Large intestine (tissue), 3 donors: ENCODE results near the gene LCLAT1. TPM values are rescaled to one million over a fixed set of nuclear protein-coding genes. Genes with fewer than 3 reads are reported as not detected.
"Not testable (repeated sequence)": the region's sequence is repeated elsewhere in the genome, so short reads cannot be mapped to it uniquely, and the experiment has no call there.

ENCODE experiments used
- DNase-seq, 2 donors: peaks; one replicate each; pipeline versions ENCODE4 v3.0.0 to v3.0.0-alpha.2; 2013
- H3K27ac ChIP-seq: one replicate; pipeline ENCODE4 v1.5.1; 2013; ENCODE audit warnings: low read length
- H3K27me3 ChIP-seq: 2 replicates; pipeline ENCODE4 v1.6.1; 2013; ENCODE audit warnings: low read length; ENCODE audit not compliant: control insufficient read depth, insufficient read depth
- H3K36me3 ChIP-seq: 2 replicates; pipeline ENCODE4 v1.6.1; 2013; ENCODE audit warnings: low read length; ENCODE audit not compliant: control insufficient read depth, insufficient read depth
- H3K4me1 ChIP-seq: one replicate; pipeline ENCODE4 v1.6.1; 2013; ENCODE audit warnings: low read length; ENCODE audit not compliant: control insufficient read depth, insufficient read depth
- H3K4me3 ChIP-seq: one replicate; pipeline ENCODE4 v1.5.1; 2013; ENCODE audit warnings: low read length
- H3K9me3 ChIP-seq: one replicate; pipeline ENCODE4 v1.6.1; 2013; ENCODE audit warnings: mild to moderate bottlenecking, low read depth, low read length, moderate library complexity; ENCODE audit not compliant: control insufficient read depth
- WGBS: methylation state at CpG from one replicate; pipeline ENCODE4 v1.1.5; 2013; ENCODE audit warnings: low lambda C conversion rate; ENCODE audit not compliant: insufficient coverage; 5-methylcytosine and 5-hydroxymethylcytosine counted together
- polyA plus RNA-seq: library from polyadenylated mRNA; unstranded; fragments of 120-200 nt; gene quantifications from one replicate; pipeline ENCODE4 v1.2.1, GENCODE V29; 2013

Gene LCLAT1
- polyA plus RNA-seq, 1 donor, result 16.7 TPM

DNA sequence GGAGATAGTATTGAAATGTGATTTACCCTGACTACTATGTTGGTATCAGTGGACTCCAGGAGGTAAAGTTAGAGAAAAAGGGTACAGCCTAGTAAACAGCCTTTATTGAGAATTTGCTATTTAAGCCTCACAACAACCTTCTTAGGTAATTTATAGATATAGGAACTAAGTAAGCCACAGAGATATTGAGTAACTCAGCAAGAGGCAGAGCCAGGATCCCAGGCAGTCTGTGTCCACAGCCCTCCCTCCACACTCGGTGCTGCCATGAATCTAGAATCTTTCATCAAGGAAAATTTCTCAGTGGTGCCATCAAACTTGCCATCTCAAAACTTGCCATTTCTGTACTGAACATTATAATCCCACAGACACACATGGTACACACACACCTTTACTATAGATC lies 189.3 kb downstream of the LCLAT1 start:
- no peak overlapping the region for H3K4me3 ChIP-seq
- no peaks in the 10 kb centered on the region for H3K27me3 ChIP-seq
- no peaks in the 10 kb centered on the region for H3K4me1 ChIP-seq
- WGBS, result no CpG with 5 or more reads among the region's 1 CpG
- H3K36me3 ChIP-seq, result peaks cover 10% of the 10 kb centered on the region
- no peak for DNase-seq
- H3K27ac ChIP-seq, result no peak overlapping the region
- H3K9me3 ChIP-seq, result no peaks in the 10 kb centered on the region

DNA sequence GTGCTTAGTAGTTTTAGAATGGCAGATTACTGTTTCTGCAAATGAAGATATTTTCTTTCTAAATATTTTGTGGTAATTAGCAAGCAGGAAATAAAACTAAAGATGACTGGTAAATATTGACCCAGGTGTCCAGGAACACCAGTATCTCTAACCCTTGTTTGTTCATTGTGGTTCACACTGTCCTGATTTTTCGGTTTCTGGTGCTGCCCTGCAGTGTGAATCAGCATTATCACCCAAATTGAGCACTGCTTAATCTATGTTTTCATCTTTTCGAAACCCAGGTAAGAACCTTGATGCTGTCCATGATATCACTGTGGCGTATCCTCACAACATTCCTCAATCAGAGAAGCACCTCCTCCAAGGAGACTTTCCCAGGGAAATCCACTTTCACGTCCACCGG lies 192.8 kb downstream of the LCLAT1 start:
- WGBS, result no CpG with 5 or more reads among the region's 5 CpGs

DNA sequence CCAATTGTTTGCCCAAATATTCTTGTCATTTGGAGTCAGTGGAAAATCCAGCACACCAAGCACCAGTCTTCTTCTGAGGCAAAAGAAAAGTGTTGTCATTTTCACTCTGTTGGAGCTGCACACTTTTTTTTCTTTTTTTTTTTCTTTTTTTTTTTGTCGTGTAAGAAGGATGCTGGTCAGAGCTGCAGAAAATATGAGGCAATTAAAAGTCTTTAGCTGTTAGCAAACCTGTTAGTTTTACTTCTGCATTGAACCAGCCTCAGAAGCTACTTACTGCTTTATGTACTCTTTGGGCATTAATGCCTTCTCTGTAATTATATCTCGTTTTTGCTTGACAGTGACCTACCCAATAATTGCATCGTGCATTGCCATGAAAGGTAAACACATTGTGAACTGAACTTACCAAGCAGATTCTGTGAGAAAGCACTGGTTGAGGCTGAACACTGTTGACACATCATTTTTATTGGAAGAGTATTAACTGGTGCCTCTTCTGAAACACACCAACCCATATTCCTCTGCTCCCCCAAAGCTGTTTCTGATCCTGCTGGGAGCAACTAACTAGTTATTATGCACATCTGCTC lies 194.8 kb downstream of the LCLAT1 start:
- DNase-seq, result no peak
- no peaks in the 10 kb centered on the region for H3K9me3 ChIP-seq
- peaks cover 10% of the 10 kb centered on the region for H3K36me3 ChIP-seq
- no peak overlapping the region for H3K4me3 ChIP-seq
- H3K4me1 ChIP-seq, result no peaks in the 10 kb centered on the region
- H3K27ac ChIP-seq, result no peak overlapping the region
- WGBS, result no CpG with 5 or more reads among the region's 3 CpGs
- no peaks in the 10 kb centered on the region for H3K27me3 ChIP-seq

More for the DNA sequence above, 192.8 kb downstream of the LCLAT1 start:
- H3K27ac ChIP-seq, result no peak overlapping the region
- no peak overlapping the region for H3K4me3 ChIP-seq
- H3K4me1 ChIP-seq, result no peaks in the 10 kb centered on the region
- no peak for DNase-seq
- H3K27me3 ChIP-seq, result no peaks in the 10 kb centered on the region
- H3K36me3 ChIP-seq, result peaks cover 10% of the 10 kb centered on the region
- H3K9me3 ChIP-seq, result no peaks in the 10 kb centered on the region

DNA sequence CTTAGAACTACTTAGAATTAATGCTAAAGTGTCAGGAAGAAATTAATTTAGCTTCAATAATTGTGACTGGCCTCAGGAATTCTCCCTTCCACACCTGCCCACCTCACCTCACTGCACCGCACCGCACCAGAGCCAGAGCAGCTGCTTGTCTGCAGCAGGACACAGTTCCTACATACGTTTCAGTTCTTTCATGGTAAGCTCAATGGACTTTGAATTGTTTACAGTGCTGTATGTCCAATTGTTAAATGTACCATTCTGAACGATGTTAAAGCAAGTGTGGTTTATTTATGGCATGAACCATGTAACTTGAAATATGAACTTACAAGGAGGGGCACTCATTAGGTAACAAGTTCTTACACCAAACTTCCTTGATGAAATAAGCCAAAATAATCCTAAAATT lies 196.0 kb downstream of the LCLAT1 start:
- H3K9me3 ChIP-seq, H3K27ac ChIP-seq, H3K4me1 ChIP-seq, H3K4me3 ChIP-seq, H3K27me3 ChIP-seq, DNase-seq: not testable (repeated sequence)
- peaks cover 10% of the 10 kb centered on the region for H3K36me3 ChIP-seq
- no CpG with 5 or more reads among the region's 4 CpGs for WGBS

DNA sequence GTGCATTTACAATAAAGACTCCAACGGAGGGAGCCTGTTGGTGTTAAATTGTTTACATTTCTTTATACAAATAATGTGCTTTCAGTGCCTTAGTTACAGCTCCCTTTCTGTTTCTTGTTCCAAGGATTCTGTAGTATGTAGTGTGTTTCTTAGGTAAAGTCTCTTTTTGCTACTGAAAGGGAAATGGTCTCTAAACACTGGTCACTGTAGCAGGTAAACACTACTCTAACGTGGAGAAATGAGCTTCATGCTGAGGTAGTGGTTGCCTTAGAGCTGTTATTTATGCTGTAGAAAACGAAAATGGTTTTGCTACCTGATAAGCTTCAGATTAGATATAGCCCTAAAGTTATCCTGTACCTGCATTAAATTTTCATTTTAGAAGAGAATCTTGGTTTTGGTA lies 196.6 kb downstream of the LCLAT1 start:
- Histone ChIP-seq H3K27ac (no peak overlapping the region), H3K4me1 (no peaks in the 10 kb centered on the region), H3K4me3 (no peak overlapping the region), H3K36me3 (peaks cover 10% of the 10 kb centered on the region), H3K27me3 (no peaks in the 10 kb centered on the region), H3K9me3 (no peaks in the 10 kb centered on the region)
- WGBS, result no CpG with 5 or more reads among the region's 3 CpGs
- peak in 1 of 2 donors; percentile 43 for DNase-seq

DNA sequence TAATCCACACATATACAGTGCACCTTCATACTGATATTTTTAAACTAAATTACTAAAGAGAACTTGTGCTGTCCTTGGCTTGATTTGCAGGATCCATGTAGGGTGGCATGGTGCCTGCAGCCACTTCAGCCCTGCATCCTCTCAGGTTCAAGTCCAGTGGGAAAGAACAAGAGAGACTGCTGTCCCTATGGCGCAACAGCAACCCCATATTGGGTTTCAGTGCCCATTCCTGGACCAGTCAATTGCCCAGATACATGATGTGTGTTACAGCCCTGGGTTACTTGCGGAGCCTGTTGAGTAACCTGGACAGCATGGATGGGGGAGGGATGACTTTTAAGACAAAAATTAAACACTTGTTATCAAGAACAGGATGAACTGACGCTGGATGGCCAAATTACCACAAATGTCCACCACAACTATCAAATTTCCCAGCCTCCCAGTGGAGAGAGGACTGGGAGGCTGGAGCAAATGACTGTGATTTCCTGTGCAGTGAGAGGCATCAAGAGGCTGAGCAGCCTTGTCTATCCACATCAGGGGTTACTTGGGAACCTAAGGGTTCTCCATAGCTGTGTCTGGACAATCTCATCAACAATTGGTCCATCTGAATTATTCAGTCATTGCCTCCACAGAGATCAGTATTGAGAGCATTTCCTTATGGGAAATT lies 198.2 kb downstream of the LCLAT1 start:
- WGBS, result no CpG with 5 or more reads among the region's 3 CpGs
- Histone ChIP-seq H3K9me3 (no peaks in the 10 kb centered on the region), H3K4me3 (no peak overlapping the region), H3K36me3 (peaks cover 6% of the 10 kb centered on the region), H3K27me3 (no peaks in the 10 kb centered on the region), H3K4me1 (no peaks in the 10 kb centered on the region), H3K27ac (no peak overlapping the region)
- no peak for DNase-seq

DNA sequence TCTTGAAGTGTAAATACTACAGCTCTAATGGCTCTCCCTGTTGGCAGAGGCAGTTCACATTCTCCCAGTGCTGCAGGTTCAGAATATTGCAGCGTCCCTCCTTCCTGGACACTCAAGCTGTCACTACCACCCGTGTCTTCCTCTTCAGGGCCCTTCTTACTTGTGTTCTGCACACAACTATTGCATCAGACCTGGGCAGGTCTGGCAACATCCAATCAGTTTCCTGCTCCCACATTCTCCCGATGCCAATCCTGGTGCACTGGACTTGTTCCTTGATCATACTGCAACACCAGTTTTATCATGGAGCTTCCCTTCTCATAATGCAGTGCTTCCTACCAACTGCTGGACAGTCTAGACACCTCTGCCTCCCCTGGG lies 198.7 kb downstream of the LCLAT1 start:
- Histone ChIP-seq H3K4me1 (no peaks in the 10 kb centered on the region), H3K27ac (no peak overlapping the region), H3K27me3 (no peaks in the 10 kb centered on the region), H3K9me3 (no peaks in the 10 kb centered on the region), H3K36me3 (peaks cover 3% of the 10 kb centered on the region), H3K4me3 (no peak overlapping the region)
- WGBS, result 100% methylated on average over 1 of the region's 3 CpGs
- no peak for DNase-seq

DNA sequence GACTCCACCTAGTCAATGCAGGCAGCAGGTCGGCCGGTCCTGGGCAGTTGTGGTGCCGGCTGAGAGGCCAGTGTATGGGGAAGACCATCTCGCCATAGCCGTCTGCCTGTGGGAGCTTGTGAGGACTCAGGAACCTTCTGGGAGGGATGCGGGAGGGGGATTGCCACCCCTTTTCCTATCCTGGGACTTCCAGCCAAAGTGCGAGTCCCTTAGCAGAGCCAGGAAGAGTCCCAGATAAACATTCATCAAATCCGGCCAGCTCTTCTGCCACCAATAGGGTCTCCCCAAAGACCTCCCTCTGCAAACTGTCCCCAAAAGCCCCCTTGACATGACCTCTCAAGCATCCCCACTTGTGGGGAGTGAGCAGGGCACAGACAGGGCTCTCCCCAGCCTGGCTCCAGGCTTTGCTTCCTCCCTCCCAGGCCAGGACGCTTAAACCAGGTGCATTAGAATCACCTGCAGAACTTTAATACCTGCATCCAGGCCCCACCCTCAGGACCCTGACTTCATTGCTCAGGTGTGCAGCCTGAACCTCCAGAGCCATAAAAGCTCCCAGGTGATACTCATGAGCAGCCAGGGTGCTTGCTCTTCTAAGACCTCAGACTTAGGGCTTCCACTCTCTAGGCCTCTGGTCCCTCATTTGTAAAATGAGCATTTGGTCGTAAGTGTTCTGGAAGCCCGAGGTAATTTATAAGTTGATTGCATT lies 200.9 kb downstream of the LCLAT1 start:
- no peaks in the 10 kb centered on the region for H3K27me3 ChIP-seq
- H3K36me3 ChIP-seq, result no peaks in the 10 kb centered on the region
- no peak overlapping the region for H3K4me3 ChIP-seq
- H3K27ac ChIP-seq, result no peak overlapping the region
- no CpG with 5 or more reads among the region's 11 CpGs for WGBS
- peak; percentile 26 to 62 for DNase-seq
- H3K9me3 ChIP-seq, result no peaks in the 10 kb centered on the region
- H3K4me1 ChIP-seq, result no peaks in the 10 kb centered on the region

DNA sequence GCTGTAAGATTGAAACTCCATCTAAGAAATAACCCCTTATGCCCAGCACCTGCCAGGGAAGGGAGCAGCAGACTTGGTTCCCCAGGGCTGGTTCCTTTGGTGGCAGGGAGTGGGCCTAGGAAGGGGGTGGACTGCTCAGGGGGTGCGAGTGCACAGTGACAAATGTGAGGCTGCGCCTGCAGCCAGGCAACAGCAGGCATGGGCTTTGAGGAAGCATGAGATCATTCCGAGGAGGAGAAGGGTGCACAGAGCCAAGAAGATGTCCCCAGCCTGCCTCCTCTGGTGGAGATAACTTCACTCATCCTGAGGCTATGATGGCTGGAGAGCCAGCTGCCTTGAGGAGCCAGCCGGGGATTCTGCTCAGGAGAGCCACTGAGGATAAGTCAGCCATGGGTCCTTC lies 202.2 kb downstream of the LCLAT1 start:
- no peak for DNase-seq
- WGBS, result no CpG with 5 or more reads among the region's 4 CpGs

DNA sequence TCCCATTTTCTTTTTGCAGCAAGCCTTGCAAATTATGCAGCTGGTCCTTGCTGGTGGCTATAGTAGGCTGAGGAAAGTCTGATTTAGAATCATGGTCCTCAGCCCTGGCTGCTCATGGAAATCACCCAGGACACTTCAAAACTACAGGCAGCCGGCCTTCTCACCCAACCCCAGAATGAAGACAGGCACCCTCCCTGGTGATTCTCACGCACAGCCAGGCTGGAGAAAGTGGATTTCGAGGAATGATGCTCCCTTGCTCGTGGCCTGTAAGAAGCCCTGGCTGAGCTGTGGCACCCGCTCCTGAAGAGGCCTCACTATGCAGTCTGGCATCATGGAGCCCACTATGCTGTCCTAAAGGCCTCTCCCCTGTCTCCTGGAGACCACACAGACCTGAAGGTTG lies 202.8 kb downstream of the LCLAT1 start:
- WGBS, result no CpG with 5 or more reads among the region's 5 CpGs
- no peak for DNase-seq
- Histone ChIP-seq H3K36me3 (no peaks in the 10 kb centered on the region), H3K9me3 (no peaks in the 10 kb centered on the region), H3K27me3 (no peaks in the 10 kb centered on the region), H3K27ac (no peak overlapping the region), H3K4me3 (no peak overlapping the region), H3K4me1 (no peaks in the 10 kb centered on the region)

More for the DNA sequence above, 202.2 kb downstream of the LCLAT1 start:
- H3K4me3 ChIP-seq, result no peak overlapping the region
- no peaks in the 10 kb centered on the region for H3K36me3 ChIP-seq
- no peaks in the 10 kb centered on the region for H3K4me1 ChIP-seq
- H3K9me3 ChIP-seq, result no peaks in the 10 kb centered on the region
- no peak overlapping the region for H3K27ac ChIP-seq
- H3K27me3 ChIP-seq, result no peaks in the 10 kb centered on the region
